Hematopoietic multipotent progenitor cell (in vitro differentiated cells): Measurements from ENCODE around the gene PGPEP1. TPM values are rescaled to one million over a fixed set of nuclear protein-coding genes. Genes with fewer than 3 reads are reported as not detected.
"Not testable (repeated sequence)": the region's sequence is repeated elsewhere in the genome, so short reads cannot be mapped to it uniquely, and the experiment has no call there.

Experiments used
- DNase-seq, 3 donors: peaks; one replicate each; pipeline ENCODE4 v3.0.0-alpha.2; 2011 to 2015; ENCODE audit warnings: low read depth in 2 of 3, low spot score in 2 of 3
- total RNA-seq: library from RNA; depleted of rRNA; stranded (reverse); fragments of >200 nt; gene quantifications from one replicate; pipeline ENCODE4 v1.2.3, GENCODE V29; 2012

The PGPEP1 gene
- total RNA-seq, 1 donor = 47.7 TPM

DNA sequence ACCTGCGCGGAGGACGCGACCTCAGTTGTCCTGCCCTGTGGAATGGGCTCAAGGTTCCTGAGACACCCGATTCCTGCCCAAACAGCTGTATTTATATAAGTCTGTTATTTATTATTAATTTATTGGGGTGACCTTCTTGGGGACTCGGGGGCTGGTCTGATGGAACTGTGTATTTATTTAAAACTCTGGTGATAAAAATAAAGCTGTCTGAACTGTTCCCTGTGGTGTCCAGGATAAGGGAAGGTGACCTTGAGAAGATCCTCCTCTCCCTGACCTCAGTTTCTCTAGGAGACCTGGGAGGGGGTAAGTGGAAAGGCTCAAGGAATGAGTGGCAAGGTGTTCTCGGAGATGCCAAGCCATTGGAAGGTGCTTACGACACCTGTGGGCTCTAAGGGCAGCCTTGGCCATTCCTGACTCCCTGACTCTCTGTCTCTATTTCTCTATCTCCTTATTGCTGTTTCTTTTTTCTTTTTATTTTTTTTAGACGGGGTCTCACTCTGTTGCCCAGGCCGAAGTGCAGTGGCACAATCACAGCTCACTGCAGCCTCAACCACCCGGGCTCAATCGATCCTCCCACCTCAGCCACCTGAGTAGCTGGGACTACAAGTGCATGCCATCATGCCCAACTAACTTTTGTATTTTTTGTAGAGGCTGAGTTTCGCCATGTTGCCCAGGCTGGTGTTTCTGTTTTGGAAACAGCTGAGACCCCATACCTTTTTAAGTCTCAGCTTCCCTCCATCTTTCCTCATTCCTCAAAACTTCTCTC is 48.7 kb downstream of the PGPEP1 start:
- no peak for DNase-seq

DNA sequence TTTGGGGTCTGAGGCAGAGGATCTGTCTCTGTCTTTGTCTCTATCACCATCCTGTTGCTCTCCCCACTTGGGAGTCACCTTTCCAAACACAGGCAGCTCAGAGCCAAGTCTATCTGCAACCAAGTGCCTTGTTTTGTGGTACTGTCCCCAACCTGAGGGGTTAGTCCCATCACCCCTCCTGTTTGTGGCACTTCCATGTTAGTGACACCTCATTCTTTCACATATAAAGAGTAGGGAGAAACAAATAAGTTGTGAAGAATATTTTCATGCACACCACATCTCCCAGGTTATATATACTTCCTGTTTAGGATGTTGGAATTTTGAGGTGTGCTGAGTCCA is 49.3 kb downstream of the PGPEP1 start:
- no peak for DNase-seq

DNA sequence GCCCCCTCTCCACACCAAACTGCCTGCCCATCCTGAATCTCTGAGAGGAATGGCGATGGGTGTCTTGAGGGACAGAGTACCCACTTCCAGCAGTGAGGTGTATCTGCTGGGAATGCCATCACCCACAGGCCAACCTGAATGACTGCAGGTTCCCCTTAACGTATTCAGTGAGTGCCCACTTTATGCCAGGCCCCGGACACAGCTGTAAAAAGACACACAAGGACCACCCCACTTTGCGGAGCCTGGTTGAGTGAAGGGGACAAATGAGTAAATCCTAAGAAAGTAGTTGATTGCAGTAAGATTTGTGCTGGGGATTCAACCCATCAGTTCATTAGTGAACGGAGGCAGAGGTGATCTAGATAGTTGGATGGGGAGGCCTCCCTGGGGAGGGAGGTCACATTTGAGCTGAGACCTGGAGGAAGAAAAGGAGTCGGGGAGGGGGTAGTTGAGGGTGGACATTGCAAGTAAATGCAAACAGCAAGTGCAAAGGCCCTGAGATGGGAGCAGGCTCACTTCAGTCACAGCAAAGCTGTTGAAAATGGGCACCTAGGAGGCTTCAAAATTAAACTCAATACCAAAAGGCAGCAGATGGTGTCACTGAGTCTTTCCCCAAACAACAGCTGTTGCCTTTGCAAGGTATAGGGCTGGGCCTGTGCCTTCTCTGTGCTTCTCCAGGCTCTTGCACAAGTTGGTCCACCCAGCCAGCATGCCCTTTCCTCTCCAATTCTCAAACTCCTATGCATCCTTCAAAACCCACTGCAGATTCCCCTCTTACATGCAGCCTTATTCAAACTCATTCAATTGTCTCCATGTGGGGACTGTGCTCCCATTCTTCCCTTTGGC is 49.9 kb downstream of the PGPEP1 start:
- DNase-seq = no peak

DNA sequence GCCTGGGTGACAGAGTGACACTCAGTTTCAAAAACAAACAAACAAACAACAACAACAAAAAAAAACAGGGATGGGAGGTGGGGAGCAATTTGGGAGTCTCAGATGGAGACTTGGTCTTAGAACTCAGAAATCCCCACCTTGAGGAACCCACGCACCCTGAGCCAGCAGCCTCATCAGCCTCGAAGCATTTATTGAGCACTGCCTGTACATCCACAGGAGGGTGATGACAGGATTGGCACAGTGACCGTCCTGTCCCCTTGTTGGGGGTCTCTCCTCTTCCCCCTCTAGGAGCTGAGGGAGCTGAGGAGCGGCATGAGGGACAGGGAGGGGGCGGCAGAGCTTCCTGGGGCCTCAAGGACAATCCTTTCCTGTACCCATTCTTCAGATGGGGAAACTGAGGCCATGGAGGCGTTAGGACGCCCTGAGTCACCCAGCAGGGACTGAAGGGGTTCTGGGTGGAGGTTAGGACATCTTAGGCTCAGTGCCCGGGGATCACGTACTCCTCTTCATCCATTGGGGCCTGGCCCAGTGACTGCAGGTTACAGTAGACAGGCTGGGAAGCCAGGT is 51.2 kb downstream of the PGPEP1 start:
- no peak for DNase-seq

DNA sequence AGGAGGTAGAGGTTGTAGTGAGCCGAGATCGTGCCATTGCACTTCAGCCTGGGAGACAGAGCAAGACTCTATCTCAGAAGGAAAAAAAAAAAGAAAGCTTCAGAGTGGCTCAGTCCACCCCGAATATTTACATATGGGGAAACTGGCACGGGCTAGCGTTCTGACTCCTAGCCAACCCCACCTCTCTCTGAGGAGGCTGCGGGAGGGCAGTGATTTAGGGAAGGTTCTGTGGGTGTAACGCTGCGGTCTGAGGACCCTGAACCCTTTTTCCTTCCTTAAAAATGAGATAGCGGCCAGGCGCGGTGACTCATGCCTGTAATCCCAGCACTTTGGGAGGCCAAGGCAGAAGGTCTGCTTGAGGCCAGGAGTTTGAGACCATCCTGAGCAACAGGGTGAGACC is 52.0 kb downstream of the PGPEP1 start:
- DNase-seq = peak in 2 of 3 donors; percentile 87 to 92

DNA sequence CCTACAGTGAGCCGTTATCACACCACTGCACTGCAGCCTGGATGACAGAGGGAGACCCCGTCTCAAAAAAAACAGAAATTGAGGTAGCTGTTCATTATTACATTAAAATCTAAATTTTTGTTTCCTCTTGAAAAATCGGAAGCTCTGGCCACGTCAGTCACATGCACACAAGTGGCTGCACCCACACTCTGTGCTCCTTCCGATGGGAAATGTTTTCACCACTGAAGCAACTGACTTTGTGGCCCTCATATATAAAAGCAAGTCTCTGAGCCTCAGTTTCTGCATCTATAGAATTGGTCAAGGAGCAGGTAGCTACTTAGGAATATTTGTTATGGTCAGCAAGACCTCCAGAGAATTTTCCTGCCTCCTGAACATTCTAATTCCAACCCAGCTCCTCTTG is 52.5 kb downstream of the PGPEP1 start:
- DNase-seq = no peak

DNA sequence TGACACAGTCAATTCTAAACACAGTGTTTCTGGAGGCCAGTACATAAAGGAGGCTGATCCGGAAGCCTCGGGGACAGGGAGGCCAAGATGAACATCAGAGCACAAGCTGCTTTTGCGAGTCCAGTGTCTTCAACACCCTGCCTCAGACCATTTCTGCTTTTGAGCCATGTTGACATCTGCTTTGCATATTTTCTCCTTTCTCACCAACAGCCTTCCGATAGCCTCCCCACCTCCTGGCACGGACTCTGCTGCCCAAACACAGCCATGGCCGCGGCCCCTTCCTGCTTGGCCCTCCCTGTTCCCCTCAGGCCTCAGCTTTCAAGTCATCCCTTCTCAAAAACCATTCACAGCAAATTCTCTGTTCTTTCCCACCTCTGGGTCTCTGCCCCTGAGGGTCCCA is 53.4 kb downstream of the PGPEP1 start:
- no peak for DNase-seq

DNA sequence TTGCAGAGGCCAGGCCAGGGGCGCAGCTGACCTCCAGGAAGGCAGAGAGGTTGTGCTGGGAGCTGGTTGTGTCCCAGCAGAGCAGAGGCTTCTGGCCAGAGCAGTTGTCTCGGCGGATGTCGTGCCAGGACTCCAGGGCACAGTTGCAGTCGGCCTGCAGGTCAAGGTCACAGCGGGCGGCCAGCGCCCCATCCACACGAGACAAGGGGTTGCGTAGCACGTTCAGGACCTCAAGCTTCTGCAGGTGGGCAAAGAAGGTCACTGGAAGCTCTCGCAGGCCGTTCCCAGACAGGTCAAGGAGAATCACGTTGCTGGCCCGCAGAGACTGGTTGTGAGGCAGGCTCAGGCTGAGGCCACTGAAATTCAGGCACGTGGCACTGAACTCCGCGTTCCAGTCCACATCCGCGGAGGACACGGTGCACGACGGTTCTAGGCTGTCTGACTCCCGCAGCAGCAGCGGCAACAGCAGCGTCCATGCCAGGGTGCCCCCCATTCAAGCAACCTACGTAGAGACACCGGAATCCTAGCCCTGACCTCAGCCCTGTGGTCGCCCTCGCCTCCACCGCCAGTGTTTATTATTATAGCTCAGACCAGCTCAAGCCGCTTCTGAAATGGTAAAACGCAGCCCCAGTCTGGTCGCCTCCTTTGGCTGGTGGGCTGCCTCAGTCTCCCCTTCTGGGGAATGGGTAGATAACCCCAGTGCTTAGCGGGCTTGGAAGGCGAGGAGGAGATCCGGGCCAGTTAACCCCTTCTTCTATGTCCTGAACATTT is 56.3 kb downstream of the PGPEP1 start:
- no peak for DNase-seq

DNA sequence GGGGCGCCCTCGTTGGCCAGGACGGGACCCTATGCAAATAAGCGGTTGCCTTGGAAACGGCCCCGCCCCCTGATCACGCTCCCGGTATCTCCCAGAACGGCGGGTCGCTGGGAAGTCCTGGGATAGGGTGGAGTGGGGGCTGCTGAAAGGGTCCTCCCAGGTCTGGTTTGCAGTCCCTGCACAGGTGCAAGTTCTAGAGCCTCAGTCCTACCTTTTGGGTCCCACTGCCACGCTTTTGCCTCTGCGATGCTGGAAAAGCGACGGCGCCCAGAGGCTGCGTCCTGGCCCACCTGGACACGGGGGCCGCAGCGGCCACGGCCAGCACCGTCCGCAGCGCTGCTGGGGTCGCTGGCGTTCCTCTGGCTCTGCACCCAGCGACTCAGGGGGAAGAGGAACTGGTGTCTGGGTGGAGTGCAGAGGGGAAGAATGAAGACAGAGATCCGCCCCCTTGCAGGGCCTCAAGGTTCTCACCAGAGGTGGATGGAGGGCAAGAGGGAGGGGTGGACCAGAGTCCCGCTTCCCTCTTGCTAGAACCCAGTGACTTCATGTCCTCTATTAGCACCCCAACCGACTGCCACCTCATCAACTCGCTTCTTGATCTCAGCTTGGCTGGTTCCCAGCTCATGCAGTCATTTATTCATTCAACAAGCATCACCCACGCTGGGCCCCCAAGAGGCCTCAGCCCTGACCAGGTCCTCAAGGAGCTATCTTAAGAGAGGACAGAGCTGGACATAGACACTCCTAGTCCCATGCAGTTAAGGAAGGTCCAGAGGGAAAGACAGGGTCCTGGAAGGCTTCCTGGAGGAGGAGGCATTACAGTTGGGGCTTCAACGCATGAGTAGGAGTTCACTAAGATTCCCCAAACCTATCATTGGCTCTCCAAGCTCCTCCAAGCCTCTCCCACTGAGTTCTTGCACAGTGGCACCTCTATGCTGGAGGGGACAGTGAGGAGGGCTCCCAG is 57.1 kb downstream of the PGPEP1 start, which contains the start of gene LRRC25:
LRRC25 (minus strand) TSS at position 381 of the 961 bp plus-strand sequence. CDS start 659 bp downstream, outside the sequence.
- DNase-seq = peak in 2 of 3 donors; percentile 77 to 87

DNA sequence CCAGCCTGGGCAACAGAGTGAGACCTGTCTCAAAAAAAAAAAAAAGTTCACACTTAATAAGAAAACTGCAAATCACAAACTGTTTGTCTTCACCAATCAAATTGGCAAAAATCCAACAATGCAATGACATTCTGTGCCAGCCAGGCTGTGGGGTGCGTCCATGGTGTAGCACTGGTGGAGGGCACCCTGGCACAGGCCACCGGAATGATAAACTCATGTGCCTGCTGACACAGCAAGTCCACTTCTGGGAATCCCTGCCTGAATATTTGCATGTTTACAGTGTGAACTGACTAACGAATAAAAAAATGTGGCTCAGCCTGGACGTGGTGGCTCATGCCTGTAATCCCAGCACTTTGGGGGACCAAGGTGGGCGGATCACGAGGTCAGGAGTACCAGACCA is 58.6 kb downstream of the PGPEP1 start:
- DNase-seq = peak in 1 of 3 donors; percentile 46

DNA sequence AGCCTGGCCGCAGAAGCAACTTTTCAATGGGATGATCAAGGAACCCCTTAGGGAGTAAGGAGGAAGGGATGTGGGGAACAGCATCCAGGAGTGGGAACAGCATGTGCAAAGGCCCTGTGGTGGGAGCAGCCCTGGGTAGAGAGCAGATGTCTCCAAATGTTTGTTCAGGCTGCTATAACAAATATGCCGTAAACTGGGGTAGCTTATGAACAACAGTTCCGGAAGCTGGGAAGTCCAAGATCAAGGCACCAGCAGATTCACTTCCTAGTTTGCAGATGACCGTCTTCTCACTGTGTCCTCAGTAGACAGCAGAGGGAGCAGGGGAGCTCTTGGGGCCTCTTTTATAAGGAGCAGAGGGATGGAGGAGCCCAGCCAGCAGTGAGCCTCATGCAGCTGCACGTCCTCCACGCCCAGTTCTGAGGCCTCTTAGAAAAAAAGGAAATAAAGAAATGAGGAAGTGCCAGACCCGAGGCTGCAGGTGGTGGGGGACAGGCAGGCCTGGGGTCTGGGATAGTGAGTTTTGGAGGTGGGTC is 61.2 kb downstream of the PGPEP1 start:
- peak in 2 of 3 donors; percentile 85 to 96 for DNase-seq

DNA sequence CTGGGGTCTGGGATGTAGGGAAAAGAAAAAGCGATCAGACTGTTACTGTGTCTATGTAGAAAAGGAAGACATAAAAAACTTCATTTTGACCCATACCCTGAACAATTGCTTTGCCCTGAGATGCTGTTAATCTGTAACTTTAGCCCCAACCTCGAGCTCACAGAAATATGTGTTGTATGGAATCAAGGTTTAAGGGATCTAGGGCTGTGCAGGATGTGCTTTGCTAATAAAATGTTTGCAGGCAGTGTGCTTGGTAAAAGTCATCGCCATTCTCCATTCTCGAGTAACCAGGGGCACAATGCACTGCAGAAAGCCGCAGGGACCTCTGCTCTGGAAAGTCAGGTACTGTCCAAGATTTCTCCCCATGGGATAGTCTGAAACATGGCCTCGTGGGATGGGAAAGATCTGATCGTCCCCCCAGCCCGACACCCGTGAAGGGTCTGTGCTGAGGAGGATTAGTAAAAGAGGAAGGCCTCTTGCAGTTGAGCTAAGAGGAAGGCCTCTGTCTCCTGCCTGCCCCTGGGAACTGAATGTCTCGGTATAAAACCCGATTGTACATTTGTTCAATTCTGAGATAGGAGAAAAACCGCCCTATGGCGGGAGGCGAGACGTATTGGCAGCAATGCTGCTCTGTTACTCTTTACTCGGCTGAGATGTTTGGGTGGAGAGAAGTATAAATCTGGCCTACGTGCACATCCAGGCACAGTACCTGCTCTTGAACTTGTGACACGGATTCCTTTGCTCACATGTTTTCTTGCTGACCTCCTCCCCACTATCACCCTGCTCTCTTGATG is 62.3 kb downstream of the PGPEP1 start:
- not testable (repeated sequence) for DNase-seq

DNA sequence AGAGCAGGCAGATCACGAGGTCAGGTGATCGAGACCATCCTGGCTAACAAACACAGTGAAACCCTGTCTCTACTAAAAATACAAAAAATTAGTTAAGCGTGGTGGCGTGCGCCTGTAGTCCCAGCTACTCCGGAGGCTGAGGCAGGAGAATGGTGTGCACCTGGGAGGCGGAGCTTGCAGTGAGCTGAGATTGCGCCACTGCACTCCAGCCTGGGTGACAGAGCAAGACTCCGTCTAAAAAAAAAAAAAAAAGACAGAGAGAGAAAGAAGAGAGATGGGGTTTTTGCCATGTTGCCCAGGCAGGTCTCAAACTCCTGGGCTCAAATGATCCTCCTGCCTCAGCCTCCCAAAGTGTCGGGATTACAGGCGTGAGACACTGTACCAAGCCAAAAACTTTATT is 65.4 kb downstream of the PGPEP1 start:
- not testable (repeated sequence) for DNase-seq

DNA sequence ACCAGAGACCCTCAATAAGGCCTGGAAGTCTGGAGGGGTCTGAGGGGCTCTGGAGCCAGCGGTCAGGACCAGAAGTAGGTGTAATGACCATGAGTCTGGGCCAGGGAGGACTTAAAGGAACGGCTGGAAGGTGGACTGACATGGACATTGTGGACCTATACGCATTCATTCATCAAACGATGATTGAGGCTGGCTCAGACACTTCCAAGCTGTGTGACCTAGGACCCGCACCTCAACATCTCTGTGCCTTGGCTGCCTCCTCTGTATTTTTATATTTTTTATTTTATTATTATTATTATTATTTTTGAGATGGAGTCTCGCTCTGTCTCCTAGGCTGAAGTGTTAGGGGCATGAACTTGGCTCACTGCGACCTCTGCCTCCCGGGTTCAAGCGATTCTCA is 66.4 kb downstream of the PGPEP1 start:
- no peak for DNase-seq

DNA sequence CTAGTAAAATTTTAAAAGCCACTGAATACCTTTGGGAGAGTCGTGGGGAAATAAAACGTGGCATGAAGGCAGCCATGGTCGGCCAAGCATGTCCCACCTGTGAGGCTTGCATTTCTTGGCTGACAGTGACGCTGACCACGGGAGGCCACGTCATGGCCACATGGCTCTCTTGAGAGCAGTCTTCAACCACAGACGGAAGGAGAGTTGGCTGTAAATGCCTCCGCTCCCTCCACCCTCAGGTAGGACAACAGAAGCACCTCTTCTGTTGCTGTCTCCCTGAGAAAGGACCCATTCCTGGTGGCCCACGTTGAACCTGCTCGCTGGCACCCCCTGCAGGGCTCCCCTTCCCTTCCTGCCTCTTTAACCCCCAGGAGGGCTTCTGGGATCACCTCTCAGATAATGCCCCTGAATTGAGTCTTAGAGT is 67.7 kb downstream of the PGPEP1 start:
- peak in 1 of 3 donors; percentile 46 for DNase-seq

DNA sequence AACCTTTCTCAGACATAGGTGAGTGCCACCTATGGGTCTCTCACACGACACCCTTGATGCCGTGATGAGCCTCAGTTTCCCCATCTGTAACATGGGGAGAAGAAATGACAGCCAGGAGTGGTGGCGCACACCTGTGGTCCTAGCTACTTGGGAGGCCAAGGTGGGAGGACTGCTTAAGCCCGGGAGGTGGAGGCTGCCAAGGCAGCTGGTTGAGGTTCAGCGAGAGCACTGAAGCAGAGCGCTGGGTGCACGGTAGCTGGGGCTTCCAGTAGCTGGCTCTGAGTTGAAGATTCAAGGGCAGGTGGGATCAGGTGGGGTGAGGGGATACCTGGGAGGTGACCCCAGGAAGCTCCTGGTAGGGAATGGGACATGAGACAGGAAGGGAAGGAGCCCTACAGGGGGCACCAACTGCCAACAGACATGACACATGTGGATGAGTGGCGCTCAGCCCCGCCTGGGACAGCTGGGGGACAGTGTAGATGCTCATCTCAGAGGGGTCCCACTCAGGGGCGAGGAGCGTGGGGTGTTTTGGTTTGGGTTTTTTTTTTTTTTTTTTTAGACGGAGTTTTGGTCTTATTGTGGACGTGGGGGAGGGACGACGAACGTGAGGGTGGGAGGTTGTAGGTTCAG is 72.3 kb downstream of the PGPEP1 start:
- no peak for DNase-seq

DNA sequence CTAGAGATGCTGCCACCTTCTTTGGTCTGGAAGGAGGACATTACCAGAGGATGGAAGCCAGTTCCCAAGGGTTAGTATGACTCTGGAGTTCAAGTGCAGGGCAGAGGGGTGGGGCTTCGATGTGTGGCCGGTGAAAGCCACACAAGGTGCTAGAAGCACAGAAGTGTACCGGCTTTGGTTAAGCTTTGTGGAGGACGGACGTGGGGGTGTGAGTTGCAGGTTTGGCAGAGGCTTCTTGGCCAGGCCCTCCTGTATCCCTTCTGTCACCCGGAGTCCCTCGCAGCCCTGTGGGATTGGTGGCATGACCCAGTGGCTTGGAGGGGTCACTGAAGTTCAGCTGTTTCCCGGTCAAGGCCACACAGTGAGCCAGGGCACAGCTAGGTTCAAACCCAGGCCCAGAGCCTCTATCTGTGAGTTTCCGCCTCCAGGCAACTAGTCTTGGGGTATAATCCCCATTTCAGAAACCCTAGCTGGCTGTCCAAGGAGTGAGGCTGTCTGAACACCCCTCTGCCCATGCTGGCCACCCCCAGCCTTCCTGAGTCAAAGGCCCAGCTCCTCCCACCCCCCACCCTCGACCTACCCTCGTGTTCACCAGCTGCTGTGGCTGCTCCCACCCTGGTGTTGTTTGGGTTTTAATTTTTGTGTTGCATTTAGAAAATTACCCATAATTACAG is 74.2 kb downstream of the PGPEP1 start:
- peak in 1 of 3 donors; percentile 40 for DNase-seq
